Measurements from ENCODE around the gene LRFN5. TPM values are rescaled to one million over a fixed set of nuclear protein-coding genes. Genes with fewer than 3 reads are reported as not detected.

Gene LRFN5
- total and polyA plus RNA-seq, 2 of the 8 experiments (the other 6 are each of a cell fraction or from before 2014, with no cell fraction given) = 0.85 to 4.7 TPM

DNA sequence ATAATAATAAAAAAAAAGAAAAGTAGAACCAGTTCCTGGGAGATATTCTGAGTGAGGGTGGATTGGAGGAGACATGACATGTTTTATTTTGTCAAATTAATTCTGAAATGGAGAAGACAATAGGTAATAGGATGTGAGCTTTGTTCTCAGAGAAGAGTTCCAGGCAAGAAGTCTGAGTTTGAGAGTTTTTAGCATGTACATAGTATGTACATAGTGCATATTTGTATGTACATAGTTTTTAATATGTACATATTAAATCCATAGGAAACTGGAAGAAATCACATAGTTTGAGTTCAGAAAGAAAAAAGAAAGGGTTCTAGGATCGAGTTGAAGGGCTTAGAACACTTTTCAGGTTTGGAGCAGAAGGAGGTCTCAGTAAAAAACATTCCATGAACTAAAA lies 47.5 kb downstream of the LRFN5 start (continued):
- TF ChIP-seq RFX5 (IDR thresholded peaks at IDR 0.05; ENCODE audit: borderline replicate concordance, low read depth, low read length) (no peak), NRF1 (IDR thresholded peaks at IDR 0.05; ENCODE audit: low read depth, low read length) (no peak), PHF8 (conservative IDR thresholded peaks at IDR 0.05; ENCODE audit: low read depth, low read length) (no peak)
- TF ChIP-seq, protein P1, sequence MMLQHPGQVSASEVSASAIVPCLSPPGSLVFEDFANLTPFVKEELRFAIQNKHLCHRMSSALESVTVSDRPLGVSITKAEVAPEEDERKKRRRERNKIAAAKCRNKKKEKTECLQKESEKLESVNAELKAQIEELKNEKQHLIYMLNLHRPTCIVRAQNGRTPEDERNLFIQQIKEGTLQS (IDR thresholded peaks at IDR 0.05; ENCODE audit: insufficient read depth, low read depth, low read length) = no peak

Measured in H1 (cell line).